GM13977 (cell line): Measurements from ENCODE around the gene DOK5.
"Not testable (repeated sequence)": the region's sequence is repeated elsewhere in the genome, so short reads cannot be mapped to it uniquely, and the experiment has no call there.

Source experiments
- DNase-seq: peaks from one replicate; pipeline ENCODE4 v3.0.0; 2012; ENCODE audit warnings: low spot score
- in situ Hi-C: fragments of 300-500 bp; cut with MboI; formaldehyde crosslinking; loops from one replicate; pipeline ENCODE4 v1.12.0; 2022; ENCODE audit warnings: low sequenced_read_pairs, low pct_unique_long_range_greater_than_20kb, mixed read lengths, inconsistent platforms; ENCODE audit not compliant: unreplicated experiment
- TF ChIP-seq, protein P1 (sequence below): IDR thresholded peaks from 2 replicates; pipeline ENCODE4 v1.5.1; 2012; ENCODE audit warnings: mild to moderate bottlenecking, control low read depth; ENCODE audit not compliant: insufficient read depth; ENCODE audit errors: extremely low read depth, missing control alignments

Gene DOK5

DNA sequence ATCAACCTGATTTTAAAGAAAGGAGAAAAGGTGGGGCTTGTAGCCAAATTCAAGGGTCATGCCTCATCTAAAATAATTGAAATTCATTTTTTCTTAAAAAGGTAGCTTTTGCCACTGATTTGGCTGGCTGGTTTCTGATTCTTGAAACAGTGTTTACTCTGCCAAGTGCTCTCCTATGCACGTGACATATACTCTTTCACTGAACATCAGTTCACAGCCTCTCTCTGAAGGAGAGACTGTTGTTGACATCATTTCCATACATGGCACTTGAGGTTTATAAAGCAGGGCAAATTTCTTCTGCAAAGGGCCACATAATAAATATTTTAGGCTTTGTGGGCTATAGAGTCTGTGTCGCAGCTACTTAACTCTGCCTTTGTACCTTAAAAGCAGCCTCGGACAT is 40.4 kb upstream of the DOK5 start:
- in situ Hi-C loops = no loop called here
- TF ChIP-seq, protein P1, sequence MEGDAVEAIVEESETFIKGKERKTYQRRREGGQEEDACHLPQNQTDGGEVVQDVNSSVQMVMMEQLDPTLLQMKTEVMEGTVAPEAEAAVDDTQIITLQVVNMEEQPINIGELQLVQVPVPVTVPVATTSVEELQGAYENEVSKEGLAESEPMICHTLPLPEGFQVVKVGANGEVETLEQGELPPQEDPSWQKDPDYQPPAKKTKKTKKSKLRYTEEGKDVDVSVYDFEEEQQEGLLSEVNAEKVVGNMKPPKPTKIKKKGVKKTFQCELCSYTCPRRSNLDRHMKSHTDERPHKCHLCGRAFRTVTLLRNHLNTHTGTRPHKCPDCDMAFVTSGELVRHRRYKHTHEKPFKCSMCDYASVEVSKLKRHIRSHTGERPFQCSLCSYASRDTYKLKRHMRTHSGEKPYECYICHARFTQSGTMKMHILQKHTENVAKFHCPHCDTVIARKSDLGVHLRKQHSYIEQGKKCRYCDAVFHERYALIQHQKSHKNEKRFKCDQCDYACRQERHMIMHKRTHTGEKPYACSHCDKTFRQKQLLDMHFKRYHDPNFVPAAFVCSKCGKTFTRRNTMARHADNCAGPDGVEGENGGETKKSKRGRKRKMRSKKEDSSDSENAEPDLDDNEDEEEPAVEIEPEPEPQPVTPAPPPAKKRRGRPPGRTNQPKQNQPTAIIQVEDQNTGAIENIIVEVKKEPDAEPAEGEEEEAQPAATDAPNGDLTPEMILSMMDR = no peak
- no peak for DNase-seq

DNA sequence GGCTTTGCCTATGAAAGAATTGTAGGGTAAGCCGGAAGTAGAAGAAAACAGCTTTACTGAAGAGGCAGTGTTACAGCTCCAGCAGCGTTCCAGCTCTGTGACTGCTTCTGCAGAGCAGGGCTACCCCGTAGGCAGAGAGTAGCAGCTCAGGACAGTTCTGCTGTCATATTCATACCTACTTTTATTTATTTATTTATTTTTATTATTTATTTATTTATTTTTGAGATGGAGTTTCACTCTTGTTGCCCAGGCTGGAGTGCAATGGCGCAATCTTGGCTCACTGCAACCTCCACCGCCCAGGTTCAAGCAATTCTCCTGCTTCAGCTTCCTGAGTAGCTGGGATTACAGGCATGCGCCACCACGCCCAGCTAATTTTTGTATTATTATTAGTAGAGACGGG is 39.0 kb upstream of the DOK5 start:
- DNase-seq, in situ Hi-C loops: not testable (repeated sequence)

DNA sequence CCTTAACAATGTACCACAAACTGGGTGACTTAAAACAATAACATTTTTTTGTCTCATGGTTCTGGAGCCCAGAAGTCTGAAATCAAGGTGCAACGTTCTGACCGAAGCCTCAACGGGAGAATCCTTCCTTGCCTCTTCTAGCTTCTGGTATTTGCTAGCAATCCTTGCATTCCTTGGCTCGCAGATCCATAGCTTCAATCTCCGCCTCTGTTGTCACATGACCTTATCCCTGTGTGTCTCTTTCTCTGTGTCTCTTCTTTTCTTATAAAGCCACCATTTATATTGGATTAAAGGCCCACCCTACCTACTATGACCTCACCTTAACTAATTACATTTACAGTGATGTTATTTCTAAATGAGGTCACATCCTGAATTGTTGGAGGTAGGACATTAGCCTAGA is 37.2 kb upstream of the DOK5 start:
- TF ChIP-seq, protein P1 = no peak
- in situ Hi-C loops = no loop called here
- DNase-seq = no peak

DNA sequence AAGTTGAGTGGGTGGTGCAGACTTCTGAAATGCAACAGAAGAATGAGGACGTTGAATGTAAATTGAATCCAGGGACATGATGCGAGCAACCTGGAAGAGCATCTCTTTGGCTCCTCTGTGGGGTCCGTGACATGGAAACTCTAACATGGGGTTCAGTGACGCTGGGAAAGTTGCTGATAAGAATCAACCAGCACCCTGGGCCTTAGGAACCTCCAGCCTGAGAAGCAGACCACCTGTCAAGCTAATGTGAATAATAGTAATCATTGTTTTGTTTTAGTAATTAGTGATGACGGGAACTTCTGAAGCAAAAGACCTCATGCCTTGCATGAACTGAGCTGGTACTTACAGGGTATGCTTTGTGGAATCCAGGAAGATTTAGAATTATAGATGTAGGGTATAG is 25.2 kb upstream of the DOK5 start:
- TF ChIP-seq, protein P1 = no peak
- no peak for DNase-seq
- in situ Hi-C loops = no loop called here

DNA sequence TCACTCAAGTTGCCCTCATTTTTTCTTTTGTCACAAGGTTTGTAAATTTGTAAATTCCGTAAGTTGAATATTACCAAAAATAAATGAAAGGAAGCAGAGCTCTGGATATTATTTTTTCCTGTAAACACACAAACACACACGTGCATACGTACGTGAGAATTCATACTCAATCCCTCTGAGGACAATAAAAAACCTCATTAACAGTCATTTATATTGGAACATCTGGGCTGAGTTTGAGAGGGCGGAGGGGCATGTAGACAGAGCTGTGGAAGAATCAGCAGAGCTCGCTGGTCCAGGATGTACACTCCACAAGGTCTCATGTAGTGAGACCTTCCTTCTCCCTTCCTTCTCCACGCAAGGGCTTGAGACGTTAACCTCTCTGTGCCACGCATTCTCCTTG is 24.2 kb upstream of the DOK5 start:
- in situ Hi-C loops = no loop called here

DNA sequence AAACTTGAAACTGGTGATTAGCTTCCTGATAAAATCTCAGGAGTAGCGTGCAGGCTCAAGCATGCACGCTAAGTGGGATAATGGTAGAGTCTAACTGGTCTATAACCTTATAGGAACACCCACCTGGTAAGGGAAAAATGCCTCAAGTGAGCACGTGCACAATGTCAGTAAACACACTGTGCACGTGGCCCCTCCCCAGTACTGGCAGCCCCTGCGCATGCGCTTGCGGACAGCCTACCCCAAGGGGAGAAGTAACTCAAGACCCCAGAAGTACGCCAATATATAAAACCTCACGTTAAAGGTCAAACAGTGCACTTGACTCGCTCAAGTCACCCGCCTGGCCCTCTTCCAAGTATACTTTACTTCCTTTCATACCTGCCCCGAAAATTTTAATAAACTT is 23.1 kb upstream of the DOK5 start:
- TF ChIP-seq, protein P1 = no peak
- no peak for DNase-seq
- in situ Hi-C loops = no loop called here

More for the DNA sequence above, 24.2 kb upstream of the DOK5 start:
- DNase-seq = no peak
- TF ChIP-seq, protein P1 = no peak

DNA sequence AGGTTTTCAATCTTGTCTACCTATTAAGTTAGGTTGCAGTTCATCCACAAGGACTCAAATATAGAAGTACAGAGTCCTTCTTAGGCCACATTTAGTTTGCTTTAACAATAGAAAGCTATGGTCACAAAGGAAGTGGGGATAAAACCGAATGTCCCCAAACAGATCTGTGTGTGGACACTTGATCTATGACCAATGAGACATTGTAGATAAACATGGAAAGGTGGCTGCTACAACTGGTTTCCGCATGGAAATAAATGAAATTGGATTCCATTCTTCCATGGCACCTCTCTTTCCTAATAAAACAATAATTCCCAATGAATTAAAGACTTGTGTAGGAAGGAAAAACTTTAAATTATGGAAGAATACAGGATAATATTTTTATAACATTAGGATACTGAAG is 20.4 kb upstream of the DOK5 start:
- no peak for DNase-seq
- TF ChIP-seq, protein P1 = no peak
- in situ Hi-C loops = no loop called here
